GM18520 (cell line): Measurements from ENCODE around the gene ERN1.

Source experiments
- ATAC-seq: cut with Tn5 transposase; IDR thresholded peaks from one replicate; pipeline ENCODE4 v1.9.1; 2021; ENCODE audit not compliant: unreplicated experiment

ERN1 gene

GRCh38 chr17:64138441-64138840 lies 8.5 kb upstream of the ERN1 start:
- no peak for ATAC-seq

GRCh38 chr17:64135000-64135399 lies 5.1 kb upstream of the ERN1 start:
- ATAC-seq, result no peak

DNA sequence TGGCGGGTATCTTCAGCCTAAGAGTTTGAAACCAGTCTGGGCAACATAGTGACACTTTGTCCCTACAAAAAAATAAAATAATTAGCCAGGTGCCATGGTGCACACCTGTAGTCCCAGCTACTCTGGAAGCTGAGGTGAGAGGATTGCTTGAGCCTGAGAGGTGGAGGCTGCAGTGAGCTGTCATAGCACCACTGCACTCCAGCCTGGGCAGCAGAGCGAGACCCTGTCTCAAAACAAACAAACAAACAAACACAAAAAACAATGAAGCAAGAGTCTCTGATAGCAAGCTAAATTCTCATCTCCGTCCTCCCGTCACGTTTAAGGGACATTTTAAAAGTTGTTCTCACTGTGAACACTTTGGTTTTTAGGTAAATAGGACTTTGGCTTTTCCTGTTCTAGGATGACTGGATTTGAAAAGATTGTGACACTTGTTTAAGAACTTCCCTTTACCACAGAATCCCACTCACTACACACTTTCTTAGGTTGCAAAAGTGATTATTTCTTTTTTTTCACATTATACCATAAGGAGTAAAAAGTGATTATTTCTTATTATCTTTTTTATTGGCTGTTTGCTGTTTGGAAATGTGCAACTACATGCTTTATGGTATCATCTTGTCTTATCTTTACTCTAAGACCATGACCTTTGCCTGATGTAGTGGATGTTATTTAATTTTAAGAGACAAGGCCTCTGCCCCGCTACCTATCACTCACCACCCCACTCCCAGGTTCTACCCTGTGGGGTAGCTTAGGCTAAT lies 4.4 kb upstream of the ERN1 start:
- no peak for ATAC-seq

- no peak for ATAC-seq
Observed at GRCh38 chr17:64133546-64134215, 3.7 kb upstream of the ERN1 start.

DNA sequence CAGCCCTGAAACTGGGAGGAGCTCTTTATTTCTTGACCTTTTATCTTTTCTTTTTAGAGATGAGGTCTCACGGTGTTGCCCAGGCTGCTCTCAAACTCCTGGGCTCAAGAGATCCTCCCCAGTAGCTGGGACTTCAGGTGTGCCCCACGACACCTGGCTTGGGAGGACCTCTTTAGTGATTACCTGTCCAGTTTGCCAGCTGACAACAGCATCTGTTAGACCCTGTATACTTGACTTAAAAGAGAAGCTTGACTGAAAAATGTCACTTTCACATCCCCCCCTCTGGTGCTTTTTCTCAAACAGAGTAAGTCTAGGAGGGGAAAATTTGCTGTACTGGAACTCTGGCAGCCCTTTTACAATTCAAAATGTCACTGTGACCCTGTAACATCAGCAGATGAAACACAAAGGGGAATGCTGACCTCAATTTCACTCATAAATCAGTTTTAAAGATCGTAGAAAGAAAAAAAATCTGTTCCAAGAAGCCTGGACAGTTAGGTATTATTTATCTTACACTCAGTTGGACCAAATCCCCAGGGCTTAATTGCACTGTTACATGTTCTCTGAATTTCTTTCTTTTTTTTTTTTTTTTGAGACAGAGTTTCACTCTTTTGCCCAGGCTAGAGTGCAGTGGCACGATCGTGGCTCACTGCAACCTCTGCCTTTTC lies 1.8 kb upstream of the ERN1 start:
- ATAC-seq, result no peak

GRCh38 chr17:64130559-64131001 lies 636 bp upstream of the ERN1 start:
- no peak for ATAC-seq

- ATAC-seq, result peak; percentile 12
Observed at GRCh38 chr17:64129515-64129764, 504 bp downstream of the ERN1 start.

- no peak for ATAC-seq
Observed at GRCh38 chr17:64128787-64129514, 993 bp downstream of the ERN1 start.

DNA sequence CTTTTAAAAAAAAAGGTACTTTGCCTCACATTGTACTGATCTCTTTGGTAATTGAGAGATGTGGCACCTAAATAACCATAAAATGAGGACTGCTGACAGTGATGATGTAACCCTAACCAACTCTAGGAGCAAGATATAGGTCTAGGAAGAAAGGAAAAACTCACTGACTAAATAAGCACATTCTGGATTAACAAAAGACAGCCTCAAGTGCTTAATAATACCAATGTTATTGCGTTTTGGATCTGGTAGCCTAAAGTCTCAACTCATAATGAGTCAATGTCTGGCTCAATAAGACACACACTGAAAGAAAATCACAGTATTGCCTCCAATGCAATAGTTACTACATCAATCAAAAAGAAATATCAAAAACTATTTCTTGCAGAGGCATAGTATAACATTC lies 3.0 kb downstream of the ERN1 start:
- no peak for ATAC-seq

DNA sequence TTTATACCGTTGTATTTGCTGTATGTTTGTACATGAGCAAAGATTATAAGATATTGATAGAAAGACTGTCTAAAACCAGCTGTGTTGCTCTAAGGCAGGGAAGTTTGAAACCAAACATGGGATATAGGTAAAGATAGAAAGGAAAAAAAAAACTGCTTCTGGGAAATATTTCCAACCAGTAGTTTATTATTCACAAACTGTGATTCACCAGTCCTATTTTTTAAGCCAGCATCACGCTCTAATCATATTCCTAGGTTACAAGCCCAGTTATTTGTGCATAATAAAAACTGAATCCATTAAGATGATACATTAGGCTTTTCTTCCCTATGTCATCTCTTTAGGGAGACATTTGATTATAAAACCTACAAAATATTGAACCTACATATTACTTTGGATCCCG lies 4.0 kb downstream of the ERN1 start:
- no peak for ATAC-seq

- no peak for ATAC-seq
Observed at GRCh38 chr17:64124609-64125008, 5.3 kb downstream of the ERN1 start.

DNA sequence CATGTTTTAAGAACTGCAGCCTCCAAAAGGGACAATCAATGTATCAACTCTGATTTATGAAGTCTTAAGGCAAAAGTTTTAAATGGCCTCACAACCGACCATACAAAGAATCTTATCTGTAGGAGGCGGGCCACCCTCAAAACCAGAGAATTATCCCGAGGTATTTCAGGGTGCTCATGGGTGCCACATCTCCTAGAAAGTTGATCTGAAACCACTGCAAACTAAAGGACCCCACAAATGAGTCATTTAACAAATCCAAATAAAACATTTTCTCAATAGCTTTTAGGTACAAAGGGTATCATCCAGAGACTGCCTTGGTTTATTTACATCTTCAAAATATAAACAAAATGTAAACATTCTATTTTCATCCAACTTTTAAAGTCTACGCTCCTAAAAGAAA lies 6.8 kb downstream of the ERN1 start:
- ATAC-seq, result no peak

GRCh38 chr17:64120972-64121786 lies 8.8 kb downstream of the ERN1 start:
- ATAC-seq, result peak; percentile 61

- no peak for ATAC-seq
Observed at GRCh38 chr17:64120159-64120810, 9.7 kb downstream of the ERN1 start.

- ATAC-seq, result no peak
Observed at GRCh38 chr17:64117981-64118979, 11.7 kb downstream of the ERN1 start.

- no peak for ATAC-seq
Observed at GRCh38 chr17:64115822-64116534, 14.0 kb downstream of the ERN1 start.

DNA sequence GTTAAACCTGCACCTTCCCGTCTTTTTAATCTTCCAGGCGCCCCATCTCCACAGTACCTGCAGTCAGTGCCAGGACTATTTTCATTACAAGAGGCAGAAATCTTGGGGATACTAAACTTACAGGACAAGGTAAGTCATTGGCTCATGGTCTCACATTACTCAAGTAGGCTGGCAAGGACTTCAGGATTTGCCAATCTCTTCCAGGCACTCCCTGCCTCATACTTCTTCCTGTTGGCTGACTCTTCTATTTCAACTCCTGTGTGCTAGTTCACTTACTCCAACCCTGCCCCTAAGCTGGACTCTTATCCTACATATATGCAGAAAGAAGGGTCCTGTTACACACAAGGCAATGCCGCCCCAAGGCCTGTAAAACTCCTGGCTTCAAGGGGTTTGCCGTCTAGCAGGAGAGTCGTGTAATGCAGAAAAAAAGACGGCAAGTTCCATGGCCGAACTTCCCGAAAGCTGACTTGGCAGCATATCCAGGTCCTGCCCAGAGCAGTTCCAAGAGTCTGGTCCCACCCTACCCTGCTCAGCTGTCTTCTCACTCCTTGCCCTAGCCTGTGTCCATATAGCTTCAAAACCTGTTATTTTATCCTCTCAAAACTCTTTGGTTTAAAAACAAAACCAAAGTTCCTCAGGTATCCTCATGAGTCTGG lies 14.8 kb downstream of the ERN1 start:
- no peak for ATAC-seq

DNA sequence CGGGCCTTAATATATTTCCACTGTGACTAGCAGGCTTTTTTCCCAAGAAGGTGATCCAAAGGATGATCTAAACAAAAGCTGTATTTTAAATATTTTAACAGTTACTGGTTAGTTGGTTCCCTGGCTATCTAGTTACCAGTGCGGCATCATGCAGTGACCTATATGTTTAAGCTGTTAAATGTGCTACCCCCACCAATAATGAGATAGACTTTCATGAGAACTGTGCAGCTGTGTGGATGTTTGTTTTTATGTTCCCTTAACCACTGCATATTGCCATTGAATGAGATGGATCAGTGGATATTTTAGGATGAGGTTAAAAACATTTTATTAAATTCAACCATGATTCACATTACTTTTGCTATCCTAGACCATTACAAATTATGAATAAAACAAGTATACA lies 16.9 kb downstream of the ERN1 start:
- no peak for ATAC-seq
